ACC112 (cell line): ENCODE data around the gene LASP1NB.
"Not testable (repeated sequence)": the region's sequence is repeated elsewhere in the genome, so short reads cannot be mapped to it uniquely, and the experiment has no call there.

ENCODE experiments used
- H2AFZ ChIP-seq: fragments of 200-600 bp; sonication (generic); one replicate; pipeline ENCODE4 v1.6.0; 2017; ENCODE audit warnings: antibody characterized with exemption, low read length; ENCODE audit not compliant: unreplicated experiment
- H3K27ac ChIP-seq: fragments of 200-600 bp; sonication (generic); 2 replicates; pipeline ENCODE4 v1.5.1; 2014; ENCODE audit warnings: low read depth, mild to moderate bottlenecking, antibody characterized with exemption, low read length, moderate library complexity
- H3K27me3 ChIP-seq: fragments of 200-600 bp; sonication (generic); 2 replicates; pipeline ENCODE4 v1.6.1; 2014; ENCODE audit warnings: mild to moderate bottlenecking, antibody characterized with exemption, low read length, moderate library complexity, mixed read lengths; ENCODE audit not compliant: insufficient read depth
- H3K36me3 ChIP-seq: fragments of 200-600 bp; sonication (generic); 2 replicates; pipeline ENCODE4 v1.6.1; 2016; ENCODE audit warnings: mild to moderate bottlenecking, antibody characterized with exemption, low read length, moderate library complexity, mixed read lengths; ENCODE audit not compliant: insufficient read depth
- H3K4me1 ChIP-seq: fragments of 200-600 bp; sonication (generic); one replicate; pipeline ENCODE4 v1.6.1; 2016; ENCODE audit warnings: low read length, mixed read lengths; ENCODE audit not compliant: insufficient read depth, unreplicated experiment, control insufficient read depth
- H3K4me3 ChIP-seq: fragments of 200-600 bp; sonication (generic); 2 replicates; pipeline ENCODE4 v1.5.1; 2014; ENCODE audit warnings: mild to moderate bottlenecking, low read depth, low read length
- H3K79me2 ChIP-seq: fragments of 200-600 bp; sonication (generic); one replicate; pipeline ENCODE4 v1.6.0; 2016; ENCODE audit warnings: low read length; ENCODE audit not compliant: control insufficient read depth, unreplicated experiment, insufficient read depth

The LASP1NB gene

GRCh38 chr17:38908676-38909181 is 16.7 kb upstream of the LASP1NB start:
- H3K27ac ChIP-seq = no peak overlapping the region
- peaks cover 10% of the 10 kb centered on the region for H3K36me3 ChIP-seq
- H2AFZ ChIP-seq = no peak overlapping the region
- peaks cover 63% of the 10 kb centered on the region for H3K79me2 ChIP-seq
- H3K27me3 ChIP-seq = no peaks in the 10 kb centered on the region
- H3K4me1 ChIP-seq = peaks cover 14% of the 10 kb centered on the region
- no peak overlapping the region for H3K4me3 ChIP-seq

- Histone ChIP-seq H3K27ac (no peak overlapping the region), H3K4me3 (no peak overlapping the region), H3K79me2 (peaks cover 52% of the 10 kb centered on the region), H2AFZ (no peak overlapping the region), H3K27me3 (no peaks in the 10 kb centered on the region), H3K4me1 (peaks cover 14% of the 10 kb centered on the region), H3K36me3 (peaks cover 11% of the 10 kb centered on the region; the same call in 1 of the 2 replicates)
Measured at GRCh38 chr17:38910325-38910724, 15.1 kb upstream of the LASP1NB start.

GRCh38 chr17:38911081-38911730 is 14.2 kb upstream of the LASP1NB start:
- peaks cover 13% of the 10 kb centered on the region; the same call in 1 of the 2 replicates for H3K36me3 ChIP-seq
- no peak overlapping the region for H3K4me3 ChIP-seq
- no peak overlapping the region for H2AFZ ChIP-seq
- no peaks in the 10 kb centered on the region for H3K27me3 ChIP-seq
- peaks cover 47% of the 10 kb centered on the region for H3K79me2 ChIP-seq
- no peak overlapping the region for H3K27ac ChIP-seq
- H3K4me1 ChIP-seq = peaks cover 11% of the 10 kb centered on the region

- H3K27ac ChIP-seq, H3K4me1 ChIP-seq, H3K27me3 ChIP-seq, H2AFZ ChIP-seq, H3K4me3 ChIP-seq: not testable (repeated sequence)
- peaks cover 14% of the 10 kb centered on the region; the same call in 1 of the 2 replicates for H3K36me3 ChIP-seq
- peaks cover 43% of the 10 kb centered on the region for H3K79me2 ChIP-seq
Measured at GRCh38 chr17:38911731-38912081, 13.7 kb upstream of the LASP1NB start.

- no peak overlapping the region for H3K27ac ChIP-seq
- H3K36me3 ChIP-seq = peaks cover 18% of the 10 kb centered on the region; the same call in 1 of the 2 replicates
- peaks cover 37% of the 10 kb centered on the region for H3K79me2 ChIP-seq
- peaks cover 4% of the 10 kb centered on the region for H3K4me1 ChIP-seq
- H3K4me3 ChIP-seq = no peak overlapping the region
- no peaks in the 10 kb centered on the region for H3K27me3 ChIP-seq
- H2AFZ ChIP-seq = no peak overlapping the region
Measured at GRCh38 chr17:38912221-38912813, 13.1 kb upstream of the LASP1NB start.

GRCh38 chr17:38914741-38915638 is 10.4 kb upstream of the LASP1NB start:
- Histone ChIP-seq H3K4me3 (no peak overlapping the region), H3K27ac (no peak overlapping the region), H2AFZ (no peak overlapping the region), H3K4me1 (peaks cover 4% of the 10 kb centered on the region), H3K79me2 (peaks cover 12% of the 10 kb centered on the region), H3K36me3 (peaks cover 22% of the 10 kb centered on the region; the same call in 1 of the 2 replicates), H3K27me3 (no peaks in the 10 kb centered on the region)

GRCh38 chr17:38915639-38915995 is 9.8 kb upstream of the LASP1NB start:
- H3K36me3 ChIP-seq = peaks cover 25% of the 10 kb centered on the region; the same call in 1 of the 2 replicates
- no peaks in the 10 kb centered on the region for H3K27me3 ChIP-seq
- H3K4me3 ChIP-seq = no peak overlapping the region
- H3K27ac ChIP-seq = no peak overlapping the region
- no peak overlapping the region for H2AFZ ChIP-seq
- peaks cover 11% of the 10 kb centered on the region for H3K79me2 ChIP-seq
- peaks cover 4% of the 10 kb centered on the region for H3K4me1 ChIP-seq

GRCh38 chr17:38916771-38917170 is 8.6 kb upstream of the LASP1NB start:
- peaks cover 25% of the 10 kb centered on the region; the same call in 1 of the 2 replicates for H3K36me3 ChIP-seq
- H3K4me1 ChIP-seq = peaks cover 4% of the 10 kb centered on the region
- H3K27me3 ChIP-seq = no peaks in the 10 kb centered on the region
- peaks cover 9% of the 10 kb centered on the region for H3K79me2 ChIP-seq
- H3K27ac ChIP-seq = no peak overlapping the region
- no peak overlapping the region for H2AFZ ChIP-seq
- H3K4me3 ChIP-seq = no peak overlapping the region

GRCh38 chr17:38917259-38917658 is 8.2 kb upstream of the LASP1NB start:
- Histone ChIP-seq H3K36me3 (peaks cover 25% of the 10 kb centered on the region; the same call in 1 of the 2 replicates), H3K27ac (no peak overlapping the region), H3K79me2 (peaks cover 7% of the 10 kb centered on the region), H2AFZ (no peak overlapping the region), H3K4me1 (peaks cover 2% of the 10 kb centered on the region), H3K4me3 (no peak overlapping the region), H3K27me3 (no peaks in the 10 kb centered on the region)

- Histone ChIP-seq H3K27ac (no peak overlapping the region), H2AFZ (no peak overlapping the region), H3K4me3 (no peak overlapping the region), H3K27me3 (no peaks in the 10 kb centered on the region), H3K79me2 (peaks cover 3% of the 10 kb centered on the region), H3K4me1 (peaks cover 10% of the 10 kb centered on the region), H3K36me3 (peaks cover 25% of the 10 kb centered on the region; the same call in 1 of the 2 replicates)
Measured at GRCh38 chr17:38918129-38918913, 7.1 kb upstream of the LASP1NB start.
